Measurements from ENCODE around the gene PHLDB2.

Gene PHLDB2

DNA sequence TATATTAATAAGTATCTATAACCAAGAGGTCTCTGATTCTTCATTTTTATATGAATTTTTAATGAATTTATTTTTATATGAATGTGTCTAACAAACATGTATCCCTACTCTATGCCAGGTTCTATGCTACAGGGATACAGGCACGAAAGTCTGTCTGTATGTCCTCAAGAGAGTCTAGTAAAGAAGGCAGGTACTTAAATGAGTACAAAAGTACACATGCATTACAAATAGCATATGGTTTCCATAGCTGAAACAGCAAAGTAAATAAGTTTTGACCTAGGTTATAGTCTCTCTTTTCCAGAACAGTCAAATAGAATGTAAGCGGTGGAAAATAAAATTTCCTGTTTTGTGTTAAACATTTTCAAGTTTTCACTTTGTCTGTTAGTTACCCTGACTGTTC lies 106.4 kb downstream of the PHLDB2 start:
- DNase-seq (ENCODE audit: low spot score), result no peak

DNA sequence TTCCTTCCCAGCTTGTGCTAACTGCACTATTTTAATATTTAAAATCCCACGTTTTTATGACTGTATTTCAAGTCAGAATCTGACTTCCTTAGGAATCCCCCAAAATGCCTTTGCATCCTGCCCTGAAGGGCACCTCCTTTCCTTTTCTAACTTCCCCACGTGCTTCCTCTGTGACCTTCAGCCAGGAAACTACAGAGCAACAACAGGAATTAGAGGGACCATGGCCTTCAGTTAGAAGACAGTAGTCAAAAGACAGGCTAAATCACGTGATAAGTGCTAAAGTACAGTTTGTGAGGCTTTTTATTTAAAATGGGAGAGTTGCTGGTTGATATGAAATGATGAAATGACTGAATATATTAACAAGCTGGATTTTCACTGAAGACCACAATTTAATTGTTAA lies 108.0 kb downstream of the PHLDB2 start:
- DNase-seq (ENCODE audit: low spot score), result no peak

DNA sequence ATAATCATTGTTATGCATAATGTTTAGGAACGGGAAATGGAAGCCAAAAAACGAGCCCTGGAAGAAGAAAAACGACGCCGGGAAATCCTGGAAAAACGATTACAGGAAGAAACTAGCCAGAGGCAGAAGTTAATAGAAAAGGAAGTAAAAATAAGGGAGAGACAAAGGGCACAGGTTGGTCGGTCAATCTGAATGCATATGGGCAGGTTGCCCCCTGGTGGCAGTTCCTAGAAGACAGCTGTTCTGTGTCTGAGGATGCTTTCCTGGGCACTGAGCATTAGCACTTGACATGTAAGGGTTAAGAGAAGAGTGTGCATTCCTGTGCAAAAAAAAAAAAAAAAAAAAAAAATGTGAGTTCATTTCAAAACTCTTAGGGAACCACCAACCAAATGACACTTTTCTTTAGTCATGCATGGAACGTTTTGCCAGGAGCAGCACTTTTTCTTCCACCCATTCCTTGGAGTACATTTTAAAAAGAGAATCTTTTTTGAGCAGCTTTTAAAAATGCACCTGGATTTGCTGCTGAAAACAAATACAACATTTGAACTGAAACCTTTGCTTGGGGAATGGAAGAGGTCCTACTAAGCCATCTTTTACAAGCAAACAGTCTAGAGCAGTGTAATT lies 108.7 kb downstream of the PHLDB2 start:
- peak; percentile 79 for DNase-seq (ENCODE audit: low spot score)

DNA sequence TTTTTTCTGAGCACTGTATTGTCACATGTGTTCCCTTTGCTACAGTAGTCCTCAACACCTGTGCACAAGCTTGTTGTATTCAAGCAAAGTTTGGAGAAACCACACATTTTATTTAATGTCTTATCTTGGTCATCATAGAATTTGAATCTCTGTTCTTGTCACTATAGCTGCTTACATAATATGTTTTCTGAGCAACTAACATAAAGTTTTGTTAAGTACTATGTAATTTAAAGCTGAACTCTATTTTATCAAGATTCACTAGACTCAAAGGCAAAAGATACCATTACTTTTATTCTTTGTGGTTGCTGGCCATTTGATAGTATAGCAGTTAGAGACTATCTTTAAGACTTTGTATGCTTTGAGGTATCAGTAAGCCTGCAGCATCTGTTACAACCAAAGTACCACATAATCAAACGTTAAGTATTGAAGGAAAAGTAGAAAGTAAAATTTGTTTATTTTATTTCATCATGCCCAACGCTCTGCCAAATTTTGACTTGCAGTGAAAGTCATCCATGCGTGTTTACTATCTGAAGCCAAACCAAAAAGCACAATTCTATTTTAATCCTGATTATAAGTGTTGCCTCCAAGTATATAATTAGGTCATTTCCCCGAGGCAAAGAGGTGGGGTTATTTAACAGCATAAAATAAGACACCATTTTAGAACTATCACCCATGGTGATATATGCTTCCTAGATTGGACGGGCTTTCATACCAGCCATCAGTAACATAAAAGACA lies 109.4 kb downstream of the PHLDB2 start:
- no peak for DNase-seq (ENCODE audit: low spot score)

DNA sequence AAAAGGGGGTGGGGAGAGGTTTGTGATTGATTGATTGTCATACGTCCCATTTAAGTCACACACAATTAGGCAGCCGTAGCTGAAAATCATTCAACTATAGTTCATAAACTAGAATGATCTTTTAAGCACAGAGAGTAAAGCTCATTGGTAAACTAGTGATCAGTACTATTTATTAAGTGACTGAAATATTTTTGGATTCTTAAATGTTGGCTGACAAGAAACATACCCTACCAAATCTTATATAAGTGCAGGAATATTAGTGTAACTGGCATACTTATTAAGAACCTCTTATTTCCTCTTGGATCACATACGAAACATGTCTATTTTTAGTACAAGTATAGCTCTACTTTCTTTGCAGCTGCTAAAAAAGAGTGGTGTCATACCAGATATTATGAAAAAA lies 111.3 kb downstream of the PHLDB2 start:
- DNase-seq (ENCODE audit: low spot score), result no peak

DNA sequence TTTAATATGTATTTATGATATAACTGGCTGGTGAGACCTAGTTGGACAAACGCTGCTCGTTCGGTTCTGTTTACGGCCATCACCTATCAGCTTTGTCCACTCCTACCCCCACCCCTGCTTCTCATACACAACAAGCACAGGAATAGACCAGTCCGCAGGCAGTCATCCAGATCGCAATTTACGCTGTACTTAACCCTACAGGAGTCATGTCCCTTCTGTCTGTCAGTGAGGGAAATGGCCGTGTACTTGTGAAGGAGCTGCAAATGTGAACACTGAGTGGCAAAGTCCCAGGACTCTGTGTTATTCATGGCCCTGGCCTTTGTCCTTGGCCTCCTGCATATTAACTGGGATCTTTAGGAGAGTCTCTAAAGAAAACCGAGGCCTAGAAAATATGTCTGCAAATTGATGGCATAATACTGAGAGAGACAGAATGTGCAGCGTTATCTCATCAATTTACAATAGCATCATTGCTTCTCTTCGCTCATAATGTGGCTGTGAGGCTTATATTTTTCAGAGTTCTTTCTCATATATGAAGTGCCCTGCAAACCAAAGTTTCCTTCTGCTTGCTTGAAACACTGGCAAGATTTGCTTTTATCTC lies 112.6 kb downstream of the PHLDB2 start:
- DNase-seq (ENCODE audit: low spot score), result no peak

DNA sequence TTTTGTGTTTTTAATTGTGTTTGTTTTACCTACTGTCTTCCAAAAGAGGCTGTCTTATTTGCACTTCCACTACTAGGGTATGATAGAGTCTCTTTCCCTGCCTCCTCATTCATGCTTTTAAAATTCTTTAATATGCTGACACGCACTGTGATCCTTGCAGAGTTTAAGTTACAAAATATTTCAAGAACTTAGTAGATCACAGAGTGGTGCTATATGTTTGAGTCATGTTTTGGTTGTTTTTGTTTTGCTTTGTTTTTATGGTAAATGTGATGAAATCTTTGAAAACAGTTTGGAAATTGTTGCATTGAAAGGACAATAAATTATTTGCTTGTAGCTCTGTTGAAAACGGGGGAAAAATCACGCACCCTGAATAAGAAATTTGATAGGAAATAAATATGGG lies 113.8 kb downstream of the PHLDB2 start:
- DNase-seq (ENCODE audit: low spot score), result no peak

DNA sequence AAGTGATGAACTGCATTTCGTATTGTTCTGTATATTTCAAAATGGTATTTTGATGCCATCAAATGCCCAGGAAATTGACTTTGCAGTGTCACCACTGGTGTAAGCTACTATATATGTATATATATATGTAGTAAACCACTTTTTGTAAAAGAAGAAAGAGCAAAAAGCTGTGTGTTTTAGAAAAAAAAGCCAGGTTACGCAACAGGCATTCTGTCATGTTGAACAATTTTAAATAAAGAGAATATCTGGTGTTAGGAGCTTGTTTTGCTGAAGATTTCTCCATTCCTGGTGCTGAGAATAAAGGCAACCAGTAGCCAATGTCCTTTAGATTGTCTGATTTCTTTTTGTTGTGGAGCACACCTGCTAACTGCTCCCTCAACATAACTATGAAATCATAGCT lies 116.1 kb downstream of the PHLDB2 start:
- no peak for DNase-seq (ENCODE audit: low spot score)

DNA sequence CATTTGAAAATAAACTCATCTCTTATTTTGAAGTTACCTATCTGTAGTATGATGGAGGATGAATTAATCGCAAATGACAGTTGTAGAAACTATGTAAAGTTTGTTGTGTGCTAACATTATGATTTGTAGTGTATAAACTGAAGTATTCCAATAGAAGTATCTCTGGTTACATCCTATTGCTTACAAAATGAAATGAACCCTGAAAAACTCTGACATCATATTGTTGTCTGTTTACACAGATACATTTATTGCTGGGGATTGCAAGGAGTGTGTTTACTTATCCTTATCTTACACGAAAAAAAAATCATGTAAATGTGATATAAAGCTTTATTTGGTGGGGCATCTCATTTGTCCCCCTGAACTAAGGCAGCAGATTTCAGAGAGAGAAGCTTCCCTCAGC lies 117.2 kb downstream of the PHLDB2 start:
- DNase-seq (ENCODE audit: low spot score), result no peak

DNA sequence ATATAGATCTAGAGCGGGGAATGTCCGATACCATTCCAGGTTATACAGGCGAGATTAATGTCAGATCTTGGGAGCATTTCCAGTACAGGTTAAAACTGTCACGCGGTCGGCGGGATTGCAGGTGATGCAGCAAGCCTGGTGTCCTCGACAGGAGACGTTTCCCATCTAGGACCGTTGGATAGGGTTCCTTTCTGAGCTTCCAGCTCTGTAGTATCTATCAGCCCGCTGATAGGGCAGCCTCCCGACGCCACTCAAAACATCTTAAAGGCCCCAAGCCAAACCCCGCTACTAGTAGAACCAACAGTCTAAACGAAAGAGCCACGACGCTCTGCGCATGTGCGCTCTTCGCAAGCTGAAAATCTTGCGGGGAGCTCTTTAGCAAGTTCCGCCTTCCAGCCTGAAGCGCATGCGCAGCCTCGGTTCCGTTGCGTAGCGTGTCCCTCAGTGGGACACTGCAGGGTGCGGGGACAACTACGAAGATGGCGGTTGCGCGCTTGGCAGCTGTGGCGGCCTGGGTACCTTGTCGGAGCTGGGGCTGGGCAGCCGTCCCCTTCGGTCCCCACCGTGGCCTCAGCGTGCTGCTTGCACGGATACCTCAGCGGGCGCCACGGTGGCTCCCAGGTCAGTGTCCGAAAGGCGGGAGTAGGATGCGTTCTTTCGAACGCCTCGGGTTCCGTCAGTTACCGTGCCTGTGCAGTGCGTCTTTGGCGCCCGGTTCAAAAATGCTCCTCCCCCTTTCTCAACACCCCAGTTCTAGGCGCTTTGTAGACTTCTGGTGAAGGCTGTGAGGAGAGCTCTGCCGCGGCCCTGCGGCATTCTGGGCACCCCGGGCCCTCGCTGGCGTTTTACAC lies 119.7 kb downstream of the PHLDB2 start, which contains the start of gene ABHD10:
Gene ABHD10, plus strand, starts transcription at position 444 of the 851 bp plus-strand sequence. Its CDS starts 36 bp downstream, at position 480.
- DNase-seq (ENCODE audit: low spot score), result peak; percentile 97

DNA sequence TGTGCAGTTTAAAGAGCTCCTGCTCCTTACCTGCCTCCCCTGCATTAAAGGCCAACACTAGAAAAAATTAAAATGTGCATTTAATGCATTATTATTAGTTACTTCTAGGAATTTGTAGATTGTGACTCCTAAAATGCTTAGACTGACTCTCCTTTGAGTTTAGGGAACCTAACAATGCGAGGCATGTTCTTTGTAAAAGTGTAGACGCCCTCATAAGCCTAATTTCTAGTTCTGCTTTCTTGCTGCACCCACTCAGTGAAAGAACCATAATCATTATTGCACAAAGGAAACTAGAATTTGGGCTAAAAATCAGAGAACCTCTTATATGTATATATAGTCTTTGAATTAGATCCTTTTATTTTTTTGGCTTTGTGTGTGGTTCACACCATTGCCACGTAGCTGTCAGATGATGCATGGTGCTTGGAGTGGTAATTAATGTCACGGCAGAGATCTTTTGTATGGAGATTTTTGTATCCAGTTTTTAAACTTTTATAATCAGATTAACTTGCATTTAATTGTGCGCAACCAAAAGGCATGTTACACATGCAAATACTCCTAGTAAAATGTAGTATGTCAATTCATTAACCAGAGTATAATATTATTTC lies 120.5 kb downstream of the PHLDB2 start:
- no peak for DNase-seq (ENCODE audit: low spot score)

DNA sequence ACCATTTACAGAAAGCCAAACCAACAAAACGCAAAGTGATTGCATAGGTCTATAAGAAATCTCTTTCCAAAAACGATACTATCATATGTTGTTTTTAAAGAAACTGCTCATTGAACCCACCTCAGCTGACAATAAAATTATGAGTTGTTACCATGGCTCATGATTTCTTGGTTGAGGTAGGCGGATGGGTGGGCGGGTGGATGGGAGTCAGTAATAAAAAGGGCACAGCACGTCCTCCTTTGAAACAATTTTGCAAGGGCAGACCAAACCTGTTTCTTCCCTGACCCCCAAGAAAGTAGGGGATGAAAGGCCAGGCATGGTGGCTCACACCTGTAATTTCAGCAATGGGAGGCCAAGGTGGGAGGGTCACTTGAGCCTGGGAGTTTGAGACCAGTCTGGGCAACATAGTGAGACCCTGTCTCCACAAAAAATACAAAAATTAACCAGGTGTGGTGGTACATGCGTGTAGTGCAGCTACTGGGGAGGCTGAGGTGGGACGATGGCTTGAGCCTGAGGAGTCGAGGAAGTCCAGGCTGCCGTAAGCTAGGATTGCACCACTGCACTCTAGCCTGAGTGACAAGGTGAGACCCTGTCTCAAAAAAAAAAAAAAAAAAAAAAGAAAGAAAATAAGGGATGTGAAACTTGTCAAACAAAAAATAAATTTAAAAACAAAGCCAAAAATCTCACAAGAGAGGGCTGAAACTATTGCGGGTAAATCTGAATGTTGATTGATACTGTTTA lies 121.8 kb downstream of the PHLDB2 start:
- no peak for DNase-seq (ENCODE audit: low spot score)

DNA sequence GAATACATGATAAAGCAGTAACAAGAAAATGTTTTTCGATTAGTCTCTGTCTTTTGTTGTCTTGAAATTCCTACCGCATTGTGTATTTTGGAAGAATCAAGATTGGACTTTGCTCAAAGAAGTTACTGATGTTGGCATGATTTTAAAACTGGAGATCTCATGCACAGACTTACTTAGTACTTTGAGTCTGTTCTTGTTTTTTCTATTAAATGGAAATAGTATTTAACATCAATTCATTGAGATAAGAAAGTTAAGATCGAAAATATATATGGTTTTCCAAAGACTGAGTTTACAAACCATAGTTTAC lies 122.3 kb downstream of the PHLDB2 start:
- no peak for DNase-seq (ENCODE audit: low spot score)

DNA sequence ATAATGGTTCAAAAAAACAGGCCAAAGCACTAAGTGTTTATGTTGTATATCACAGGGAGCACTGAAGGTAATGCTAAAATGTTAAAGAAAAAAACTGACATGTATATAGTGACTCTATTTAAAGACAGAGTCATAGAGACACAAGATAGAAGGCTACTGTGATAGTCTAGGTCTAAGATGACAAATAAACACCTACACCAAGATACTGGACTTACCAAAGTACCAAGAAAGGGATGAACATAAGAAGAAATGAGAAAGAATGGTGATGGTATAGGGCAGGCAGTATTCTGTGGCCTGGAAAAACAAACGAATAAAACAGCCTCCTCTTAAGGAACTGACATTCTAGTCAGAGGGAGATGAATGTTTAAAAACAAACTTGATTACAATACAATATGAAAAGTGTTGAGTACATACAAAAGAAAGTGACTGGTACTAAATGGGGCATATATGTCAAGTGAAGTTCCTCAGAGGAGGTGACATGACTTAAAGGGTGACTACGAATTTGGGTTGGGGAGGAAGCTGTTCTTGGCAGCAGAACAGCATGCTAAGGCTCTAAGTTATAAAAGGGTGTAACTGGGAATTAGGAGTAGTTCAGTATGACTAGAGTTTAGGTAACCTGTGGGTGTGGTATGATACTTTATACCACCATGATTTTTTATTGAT lies 125.7 kb downstream of the PHLDB2 start:
- no peak for DNase-seq (ENCODE audit: low spot score)

DNA sequence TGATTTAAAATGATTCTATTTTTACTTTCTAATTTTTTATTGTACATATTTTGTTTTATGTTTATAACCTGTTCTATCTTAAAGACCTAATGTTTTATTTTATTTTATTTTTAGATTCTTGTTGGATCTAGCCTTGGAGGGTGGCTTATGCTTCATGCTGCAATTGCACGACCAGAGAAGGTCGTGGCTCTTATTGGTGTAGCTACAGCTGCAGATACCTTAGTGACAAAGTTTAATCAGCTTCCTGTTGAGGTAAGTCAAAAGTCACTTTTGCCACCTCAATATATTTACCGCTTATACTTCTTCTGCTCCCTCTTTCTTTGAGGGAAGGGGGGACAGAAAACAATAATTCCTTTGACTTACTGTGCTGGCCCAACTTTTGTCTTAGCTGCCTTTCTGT lies 127.7 kb downstream of the PHLDB2 start:
- DNase-seq (ENCODE audit: low spot score), result no peak

DNA sequence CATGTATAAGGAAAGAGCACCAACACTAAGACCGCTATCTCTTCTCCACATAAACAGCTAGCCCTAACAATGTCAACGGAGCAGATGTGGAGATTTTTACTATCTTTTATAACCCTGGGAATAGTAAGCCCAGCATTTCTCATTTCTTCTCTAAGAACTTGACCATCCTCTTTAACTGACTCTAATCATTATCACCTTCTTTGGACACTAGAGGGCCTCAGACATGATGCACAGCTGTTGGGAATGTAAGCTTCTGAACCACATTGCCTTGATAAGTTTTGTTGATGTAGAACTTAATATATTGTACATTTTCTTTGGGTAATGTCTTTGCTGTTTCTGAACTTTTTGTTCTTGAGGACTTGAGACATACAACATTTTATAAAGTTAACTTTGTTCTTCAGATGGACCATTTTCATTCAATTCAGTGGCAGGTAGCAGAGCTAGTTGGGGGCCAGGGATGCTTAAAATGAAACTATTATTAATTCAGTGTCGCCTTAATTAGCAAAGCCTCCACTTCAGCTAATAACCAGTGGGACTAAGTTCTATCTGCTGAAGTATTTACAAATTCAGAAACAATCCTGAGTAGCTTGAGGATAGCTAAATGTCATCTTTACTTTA lies 130.1 kb downstream of the PHLDB2 start:
- DNase-seq (ENCODE audit: low spot score), result peak; percentile 60

DNA sequence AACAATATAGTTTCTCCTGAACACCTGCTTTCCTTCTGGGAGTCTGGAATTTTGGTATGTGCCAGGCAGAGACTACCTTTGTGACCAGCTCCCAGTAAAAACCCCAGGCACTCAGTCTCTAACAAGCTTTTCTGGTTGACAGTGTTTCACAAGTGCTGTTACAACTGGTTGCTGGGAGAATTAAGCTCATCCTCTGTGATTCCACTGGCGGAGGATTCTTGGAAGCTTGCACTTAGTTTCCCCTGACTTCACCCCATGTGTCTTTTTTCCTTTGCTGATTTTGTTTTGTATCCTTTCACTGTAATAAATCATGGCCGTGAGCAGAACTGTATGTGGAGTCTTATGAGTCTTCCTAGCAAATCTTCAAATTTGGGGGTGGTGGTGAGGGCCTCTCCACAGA lies 134.0 kb downstream of the PHLDB2 start:
- DNase-seq (ENCODE audit: low spot score), result no peak

DNA sequence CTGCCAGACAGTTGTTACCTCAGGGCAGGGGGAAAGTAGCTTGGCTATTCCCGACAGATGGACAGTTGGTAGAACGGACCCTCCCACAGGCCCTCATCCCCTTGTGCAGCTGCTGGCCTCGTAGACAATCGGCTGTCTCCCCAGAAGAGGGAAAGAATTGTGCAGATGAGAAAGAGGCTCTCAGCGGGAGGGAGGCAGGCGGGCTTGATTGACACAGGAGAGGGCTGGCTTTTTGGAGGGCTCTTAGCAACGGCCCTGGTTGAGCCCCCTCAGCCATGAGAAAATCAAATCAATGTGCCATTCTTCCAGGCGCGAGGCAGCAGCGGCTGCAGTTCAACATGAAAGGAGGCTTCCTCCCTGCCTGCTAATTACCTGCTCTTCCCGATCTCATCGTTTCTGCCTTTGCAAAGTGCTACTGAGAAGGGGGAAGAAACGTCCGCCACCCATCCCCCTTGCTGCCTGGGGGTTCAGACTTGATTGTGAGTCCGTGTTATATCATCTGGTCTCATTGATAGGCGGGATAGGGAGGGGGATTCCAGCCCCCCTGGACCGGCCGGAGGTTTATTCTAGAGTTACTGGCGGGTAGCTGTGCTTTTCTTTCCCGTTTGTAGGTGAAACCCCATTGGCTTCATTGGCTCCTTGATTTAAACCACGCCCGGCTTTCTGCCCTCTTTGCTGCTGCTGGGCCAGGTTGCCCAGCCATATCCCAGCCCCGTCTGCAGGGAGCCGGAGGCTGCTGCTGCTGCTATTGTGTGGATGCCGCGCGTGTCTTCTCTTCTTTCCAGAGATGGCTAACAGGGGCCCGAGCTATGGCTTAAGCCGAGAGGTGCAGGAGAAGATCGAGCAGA lies 139.8 kb downstream of the PHLDB2 start, which contains the start of gene TAGLN3:
Gene TAGLN3, plus strand, starts transcription at position 287 of the 848 bp plus-strand sequence. Its CDS starts 501 bp downstream, at position 788.
- peak; percentile 35 for DNase-seq (ENCODE audit: low spot score)
